HCT116 (cell line): ENCODE results near the gene ASCL5. TPM values are rescaled to one million over a fixed set of nuclear protein-coding genes. Genes with fewer than 3 reads are reported as not detected.

Experiments
- ATAC-seq: fragments of 200-7000 bp; cut with Tn5 transposase; 2 replicates; pipeline ENCODE4 v1.9.1; 2020; ENCODE audit warnings: mild to moderate bottlenecking, moderate library complexity
- BruUV-seq: library from RNA; stranded (reverse); fragments of 400-500 nt; replicated peaks from 2 replicates; lab custom pipeline; 2021; lab: Mats Ljungman, UMichigan
- CTCF ChIA-PET: fragments of 300-600 bp; sonication (Branson Sonifier 250); formaldehyde crosslinking; loops from one replicate; lab custom pipeline; 2021; ENCODE audit warnings: antibody characterized with exemption; lab: Charles Lee
- POLR2A ChIA-PET: fragments of 300-600, 350-600 bp; sonication (Branson Sonifier 250); formaldehyde crosslinking; loops from one replicate; lab custom pipeline; 2021; ENCODE audit warnings: antibody characterized with exemption; lab: Charles Lee
- RAD21 ChIA-PET, 2 experiments: fragments of 300-600 bp; sonication (Branson Sonifier 250); formaldehyde crosslinking; loops; one replicate each; lab custom pipeline; 2023; ENCODE audit warnings: low total read pairs in 2 of 2; ENCODE audit not compliant: uncharacterized antibody in 2 of 2, unreplicated experiment in 2 of 2, low non-redundant PET in 1 of 2; lab: Charles Lee
- DNase-seq: peaks from one replicate; pipeline ENCODE4 v3.0.0-alpha.2; 2010; ENCODE audit warnings: low read depth, low spot score
- H2AFZ ChIP-seq: fragments of 200-600 bp; shearing (Covaris generic), sonication (generic); 2 replicates; pipeline ENCODE4 v1.6.1; 2017; ENCODE audit warnings: low read depth, mixed run types, mixed read lengths, antibody characterized with exemption, low read length; ENCODE audit not compliant: poor library complexity, severe bottlenecking
- H3K27ac ChIP-seq: 2 replicates; pipeline ENCODE4 v1.5.1; 2012; ENCODE audit warnings: low read depth, low read length
- H3K27me3 ChIP-seq: fragments of 200-600 bp; sonication (generic); 2 replicates; pipeline ENCODE4 v1.6.1; 2016; ENCODE audit warnings: mixed run types, low read length, mixed read lengths; ENCODE audit not compliant: insufficient read depth
- H3K36me3 ChIP-seq, 2 experiments: fragments of 200-500 bp in 1 of 2; fragments of 200-600 bp in 1 of 2; sonication (Bioruptor generic) in 1 of 2; sonication (generic) in 1 of 2; 2 replicates each; pipeline versions ENCODE4 v1.5.1 to v1.6.1; 2014 to 2016; ENCODE audit warnings: low read length in 2 of 2, inconsistent platforms in 1 of 2, mixed read lengths in 1 of 2, mixed run types in 1 of 2; ENCODE audit not compliant: insufficient read depth in 2 of 2, control insufficient read depth in 1 of 2
- H3K4me1 ChIP-seq, 2 experiments: fragments of 200-600 bp in 1 of 2; sonication (generic) in 1 of 2; 2 replicates each; pipeline versions ENCODE4 v1.5.1 to v1.6.1; 2012 to 2017; ENCODE audit warnings: low read length in 2 of 2, inconsistent platforms in 1 of 2, mild to moderate bottlenecking in 1 of 2, mixed read lengths in 1 of 2, mixed run types in 1 of 2, moderate library complexity in 1 of 2; ENCODE audit not compliant: insufficient read depth in 2 of 2, control insufficient read depth in 1 of 2
- H3K4me2 ChIP-seq: fragments of 200-600 bp; sonication (generic); 2 replicates; pipeline ENCODE4 v1.6.1; 2017; ENCODE audit warnings: mixed run types, low read length, mixed read lengths
- H3K4me3 ChIP-seq, 2 experiments: fragments of 200-600 bp in 1 of 2; sonication (generic) in 1 of 2; replicated peaks in 1 of 2; 2 replicates each; pipeline ENCODE4 v1.5.1; 2011 to 2016; ENCODE audit warnings: low read length in 2 of 2, control low read depth in 1 of 2, low read depth in 1 of 2, mild to moderate bottlenecking in 1 of 2, mixed read lengths in 1 of 2, mixed run types in 1 of 2
- H3K79me2 ChIP-seq: fragments of 200-600 bp; sonication (generic); 2 replicates; pipeline ENCODE4 v1.6.1; 2017; ENCODE audit warnings: mild to moderate bottlenecking, mixed run types, low read length, moderate library complexity, mixed read lengths; ENCODE audit not compliant: insufficient read depth
- H3K9ac ChIP-seq: fragments of 200-600 bp; sonication (generic); 2 replicates; pipeline ENCODE4 v1.6.1; 2016; ENCODE audit warnings: low read length, mixed read lengths
- H3K9me2 ChIP-seq: fragments of 200-600 bp; sonication (generic), shearing (Covaris generic); 2 replicates; pipeline ENCODE4 v1.6.1; 2017; ENCODE audit warnings: mixed run types, mild to moderate bottlenecking, moderate library complexity; ENCODE audit not compliant: insufficient read depth
- H3K9me3 ChIP-seq, 2 experiments: fragments of 200-500 bp in 1 of 2; fragments of 200-600 bp in 1 of 2; sonication (Bioruptor generic) in 1 of 2; sonication (generic) in 1 of 2; 2 replicates each; pipeline ENCODE4 v1.6.1; 2014 to 2017; ENCODE audit warnings: low read length in 2 of 2, mixed read lengths in 2 of 2, inconsistent platforms in 1 of 2, low read depth in 1 of 2, mild to moderate bottlenecking in 1 of 2, mixed run types in 1 of 2, moderate library complexity in 1 of 2; ENCODE audit not compliant: control insufficient read depth in 1 of 2, insufficient read depth in 1 of 2
- H4K20me1 ChIP-seq: fragments of 200-600 bp; sonication (generic), shearing (Covaris generic); 2 replicates; pipeline ENCODE4 v1.6.1; 2017; ENCODE audit warnings: mixed run types, mild to moderate bottlenecking, moderate library complexity; ENCODE audit not compliant: insufficient read depth
- ATF3 ChIP-seq: IDR thresholded peaks from 2 replicates; pipeline ENCODE4 v1.6.1; 2012
- CBX3 ChIP-seq: IDR thresholded peaks from 2 replicates; pipeline ENCODE4 v1.6.1; 2012; ENCODE audit warnings: low read depth
- CEBPB ChIP-seq: IDR thresholded peaks from 2 replicates; pipeline ENCODE4 v1.6.1; 2012; ENCODE audit warnings: low read depth
- CTCF ChIP-seq, 3 experiments: fragments of 200-600 bp in 1 of 3; sonication (generic) in 1 of 3; IDR thresholded peaks in 2 of 3; conservative IDR thresholded peaks in 1 of 3; 2 replicates each; pipeline ENCODE4 v1.5.1; 2012 to 2017; ENCODE audit warnings: low read depth in 2 of 3, low read length in 2 of 3, antibody characterized with exemption in 1 of 3, borderline replicate concordance in 1 of 3, control low read depth in 1 of 3, mild to moderate bottlenecking in 1 of 3, mixed read lengths in 1 of 3, mixed run types in 1 of 3, moderate library complexity in 1 of 3; ENCODE audit not compliant: insufficient read depth in 1 of 3
- EGR1 ChIP-seq: IDR thresholded peaks from 2 replicates; pipeline ENCODE4 v1.6.1; 2012; ENCODE audit warnings: low read depth
- EZH2 ChIP-seq: fragments of 200-600 bp; sonication (generic); IDR thresholded peaks from 2 replicates; pipeline ENCODE4 v1.6.1; 2017; ENCODE audit warnings: antibody characterized with exemption, mixed run types
- EZH2phosphoT487 ChIP-seq: fragments of 200-600 bp; IDR thresholded peaks from 2 replicates; pipeline ENCODE4 v1.6.1; 2018; ENCODE audit warnings: antibody characterized with exemption, borderline replicate concordance
- FOSL1 ChIP-seq: IDR thresholded peaks from 2 replicates; pipeline ENCODE4 v1.6.1; 2012; ENCODE audit warnings: low read depth
- JUND ChIP-seq: IDR thresholded peaks from 2 replicates; pipeline ENCODE4 v1.6.1; 2012
- MAX ChIP-seq: IDR thresholded peaks from 2 replicates; pipeline ENCODE4 v1.6.1; 2012
- POLR2A ChIP-seq: IDR thresholded peaks from 2 replicates; pipeline ENCODE4 v1.7.0; 2011; ENCODE audit warnings: borderline replicate concordance; ENCODE audit not compliant: insufficient read depth, insufficient read length; ENCODE audit errors: extremely low read depth
- POLR2AphosphoS5 ChIP-seq: IDR thresholded peaks from 2 replicates; pipeline ENCODE4 v1.6.1; 2011; ENCODE audit warnings: mild to moderate bottlenecking, low read depth, low read length, moderate library complexity
- RAD21 ChIP-seq: IDR thresholded peaks from 2 replicates; pipeline ENCODE4 v1.6.1; 2012; ENCODE audit warnings: low read depth, mild to moderate bottlenecking
- REST ChIP-seq: IDR thresholded peaks from 2 replicates; pipeline ENCODE4 v1.6.1; 2012; ENCODE audit warnings: low read depth
- SIN3A ChIP-seq: IDR thresholded peaks from 2 replicates; pipeline ENCODE4 v1.6.1; 2012; ENCODE audit warnings: low read depth
- SP1 ChIP-seq: IDR thresholded peaks from 2 replicates; pipeline ENCODE4 v1.6.1; 2012; ENCODE audit warnings: low read depth
- SRF ChIP-seq: IDR thresholded peaks from 2 replicates; pipeline ENCODE4 v1.6.1; 2012; ENCODE audit warnings: low read depth
- YY1 ChIP-seq: IDR thresholded peaks from 2 replicates; pipeline ENCODE4 v1.6.1; 2011; ENCODE audit warnings: low read length, low read depth, moderate library complexity, mild to moderate bottlenecking; ENCODE audit not compliant: insufficient replicate concordance; ENCODE audit errors: extremely low read depth
- ZBTB33 ChIP-seq: IDR thresholded peaks from 2 replicates; pipeline ENCODE4 v1.6.1; 2011; ENCODE audit warnings: mild to moderate bottlenecking, low read length, moderate library complexity; ENCODE audit not compliant: insufficient replicate concordance; ENCODE audit errors: extremely low read depth
- ZFX ChIP-seq: fragments of 450-650 bp; IDR thresholded peaks from 2 replicates; pipeline ENCODE4 v1.6.1; 2017
- intact Hi-C: fragments of 100-400 bp; cut with micrococcal nuclease; formaldehyde crosslinking; loops from 2 replicates; pipeline ENCODE4 v1.10.0; 2022
- total RNA-seq: library from RNA; stranded (reverse); gene quantifications from one replicate; pipeline ENCODE4 v1.2.1, GENCODE V29; 2021; ENCODE audit not compliant: unreplicated experiment

The ASCL5 gene
- total RNA-seq, 1 experiment from 2014 or later: 0.15 TPM

GRCh38 chr1:201088901-201089525 lies 38.0 kb downstream of the ASCL5 start:
- Histone ChIP-seq H3K4me1 (no peaks in the 10 kb centered on the region; a peak in 1 of 4 replicates), H2AFZ (no peak overlapping the region), H3K9me2 (no peaks in the 10 kb centered on the region), H3K27ac (no peak overlapping the region), H3K4me3 (no peak overlapping the region), H3K27me3 (no peaks in the 10 kb centered on the region; the same call in 1 of the 2 replicates), H3K79me2 (no peaks in the 10 kb centered on the region), H3K9me3 (no peaks in the 10 kb centered on the region), H3K36me3 (no peaks in the 10 kb centered on the region), H3K4me2 (no peak overlapping the region), H4K20me1 (no peaks in the 10 kb centered on the region), H3K9ac (no peak overlapping the region)
- DNase-seq (no peak), ATAC-seq (no peak)
- no TSS peak for BruUV-seq
- intact Hi-C loops: loop anchor here (5.0 kb wide), 1 partner anchor 138 kb away; no protein-coding TSS in a partner anchor
- RAD21 ChIA-PET: no interaction called here
- CTCF ChIA-PET: no interaction called here
- POLR2A ChIA-PET: no interaction called here
- TF ChIP-seq EZH2phosphoT487 (no peak), ZBTB33 (no peak), RAD21 (no peak), MAX (no peak), ATF3 (no peak), SP1 (no peak), FOSL1 (no peak), CEBPB (no peak), EZH2 (no peak), EGR1 (no peak), YY1 (no peak), POLR2AphosphoS5 (no peak), CTCF (IDR thresholded peaks at IDR 0.05 in 2 of 3, conservative IDR thresholded peaks at IDR 0.05 in 1 of 3; ENCODE audit: borderline replicate concordance in 1 of 3, insufficient read depth in 1 of 3, low read depth in 2 of 3, low read length in 2 of 3) (no peak), ZFX (no peak), SRF (no peak), REST (no peak), JUND (no peak), CBX3 (no peak), SIN3A (no peak), POLR2A (no peak)
